NCI-H1436 treated with DMSO at 0.1 percent for 48 hours (cell line): ENCODE measurements around the gene IFRD2.

Experiments used
- DNase-seq: peaks from one replicate; lab custom pipeline; 2025; lab: John Stamatoyannopoulos, UW

IFRD2 gene

GRCh38 chr3:50302095-50303012 lies 10.1 kb upstream of the IFRD2 start:
- no peak for DNase-seq

- no peak for DNase-seq
Observed at GRCh38 chr3:50300681-50301254, 8.5 kb upstream of the IFRD2 start.

- DNase-seq, result no peak
Observed at GRCh38 chr3:50299929-50300680, 7.9 kb upstream of the IFRD2 start.

GRCh38 chr3:50299638-50299928 lies 7.4 kb upstream of the IFRD2 start:
- DNase-seq, result no peak

GRCh38 chr3:50298836-50299637 lies 6.8 kb upstream of the IFRD2 start, which contains the start of the genes HYAL3 and NAA80:
HYAL3 (minus strand) TSS chr3:50299405; CDS start chr3:50295602, 3,803 bp downstream.
NAA80 (minus strand) TSS chr3:50299405; CDS start chr3:50297463, 1,942 bp downstream.
- peak; percentile 70 for DNase-seq

- no peak for DNase-seq
Observed at GRCh38 chr3:50297896-50298725, 5.9 kb upstream of the IFRD2 start.

- no peak for DNase-seq
Observed at GRCh38 chr3:50297384-50297775, 5.2 kb upstream of the IFRD2 start.

GRCh38 chr3:50296721-50297383 lies 4.6 kb upstream of the IFRD2 start:
- DNase-seq, result no peak

- DNase-seq, result no peak
Observed at GRCh38 chr3:50295553-50296431, 3.6 kb upstream of the IFRD2 start.

GRCh38 chr3:50294492-50295403 lies 2.5 kb upstream of the IFRD2 start:
- no peak for DNase-seq

- no peak for DNase-seq
Observed at GRCh38 chr3:50294089-50294488, 1.9 kb upstream of the IFRD2 start.

- no peak for DNase-seq
Observed at GRCh38 chr3:50293079-50293801, 1.0 kb upstream of the IFRD2 start.

- no peak for DNase-seq
Observed at GRCh38 chr3:50290161-50290641, 2.0 kb downstream of the IFRD2 start.

GRCh38 chr3:50289130-50289529 lies 3.1 kb downstream of the IFRD2 start:
- no peak for DNase-seq

- no peak for DNase-seq
Observed at GRCh38 chr3:50288387-50289007, 3.7 kb downstream of the IFRD2 start.

- no peak for DNase-seq
Observed at GRCh38 chr3:50287262-50287661, 5.0 kb downstream of the IFRD2 start.
